Uterus (tissue), 2 donors: Measurements from ENCODE around the gene PACRG.

ENCODE experiments used
- CTCF ChIP-seq, 4 experiments: fragments of 200-600 bp in 2 of 4; fragments of 450-650 bp in 2 of 4; sonication (generic) in 2 of 4; IDR thresholded peaks; one replicate each; pipeline ENCODE4 v1.5.1; 2016 to 2019; ENCODE audit warnings: antibody characterized with exemption in 4 of 4, mild to moderate bottlenecking in 2 of 4, moderate library complexity in 1 of 4
- POLR2A ChIP-seq, 2 donors: fragments of 450-650 bp; IDR thresholded peaks; one replicate each; pipeline ENCODE4 v1.6.1; 2016; ENCODE audit warnings: antibody characterized with exemption in 2 of 2, mild to moderate bottlenecking in 1 of 2, moderate library complexity in 1 of 2

- no peak for TF ChIP-seq CTCF (IDR thresholded peaks at IDR 0.05)
- no peak for TF ChIP-seq POLR2A (IDR thresholded peaks at IDR 0.05)
These were observed 106.0 kb downstream of the PACRG start for GRCh38 chr6:162833776-162834175.
